ENCODE results near the gene PPT1.

Gene PPT1

DNA sequence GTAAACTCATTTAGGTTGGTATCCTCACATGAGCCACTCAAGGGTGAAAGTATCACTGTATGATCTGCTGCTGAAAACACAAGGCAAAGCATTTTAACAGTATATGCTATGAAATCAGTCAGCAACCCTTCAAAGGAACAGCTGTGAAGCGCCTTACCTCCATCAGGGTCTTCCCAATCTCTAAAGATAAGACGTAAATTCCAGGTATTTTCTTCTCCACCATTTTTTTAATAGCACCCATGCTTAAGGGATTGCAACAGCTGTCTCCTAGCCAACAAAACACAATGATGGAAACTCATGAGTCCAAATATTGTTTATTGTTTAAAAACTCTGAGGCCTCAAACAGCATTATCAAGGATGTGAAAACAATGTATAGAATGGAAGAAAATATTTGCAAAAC lies 4.8 kb downstream of the PPT1 start:
- DNase-seq = no peak

DNA sequence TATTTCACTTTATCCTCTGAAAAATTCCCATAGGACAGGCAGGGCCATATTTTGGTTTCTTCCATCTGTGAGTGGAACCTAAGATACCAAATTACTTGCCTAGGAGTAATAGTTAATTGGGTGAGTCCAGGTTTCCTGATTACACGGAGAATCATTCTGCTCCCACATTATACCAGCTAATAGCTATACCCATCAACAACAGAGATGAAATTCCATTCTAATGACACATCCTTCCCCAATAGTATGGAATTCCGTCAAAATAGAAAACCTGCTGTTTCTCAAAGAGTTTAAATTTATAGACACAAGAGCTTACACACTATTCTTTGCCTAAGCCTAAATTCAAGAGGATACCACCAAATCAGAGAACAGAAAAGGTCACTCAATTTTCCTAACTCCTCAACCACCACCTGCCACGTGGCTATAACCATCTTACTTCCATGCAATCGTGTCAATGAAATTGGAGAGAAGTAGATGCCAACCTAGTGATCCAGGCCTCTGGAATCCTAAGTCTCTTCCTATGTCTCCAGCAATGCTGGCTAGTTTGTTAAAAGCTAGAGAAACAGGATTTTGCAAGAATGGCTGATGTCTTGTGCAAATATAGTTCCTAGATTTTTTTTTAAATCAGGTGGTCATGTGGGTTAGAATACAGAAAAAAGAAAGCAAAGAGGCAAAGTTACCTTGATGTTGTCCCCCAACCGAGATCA lies 6.2 kb downstream of the PPT1 start:
- DNase-seq = no peak

DNA sequence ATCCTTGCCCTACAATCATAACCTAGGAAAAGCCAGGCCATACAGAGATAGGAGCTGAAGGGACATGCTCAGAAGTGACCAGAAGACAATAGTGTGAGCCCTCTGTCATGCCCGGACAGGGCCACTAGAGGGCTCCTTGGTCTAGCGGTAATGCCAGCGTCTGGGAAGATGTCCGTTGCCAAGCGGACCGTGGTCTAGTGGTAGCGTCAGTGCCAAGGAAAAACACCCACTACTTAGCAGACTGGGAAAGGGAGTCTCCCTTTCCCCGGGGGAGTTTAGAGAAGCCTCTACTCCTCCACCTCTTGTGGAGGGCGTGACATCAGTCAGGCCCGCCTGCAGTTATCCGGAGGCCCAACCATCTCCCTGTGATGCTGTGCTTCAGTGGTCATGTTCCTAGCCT lies 12.3 kb downstream of the PPT1 start:
- DNase-seq = peak; percentile 81

DNA sequence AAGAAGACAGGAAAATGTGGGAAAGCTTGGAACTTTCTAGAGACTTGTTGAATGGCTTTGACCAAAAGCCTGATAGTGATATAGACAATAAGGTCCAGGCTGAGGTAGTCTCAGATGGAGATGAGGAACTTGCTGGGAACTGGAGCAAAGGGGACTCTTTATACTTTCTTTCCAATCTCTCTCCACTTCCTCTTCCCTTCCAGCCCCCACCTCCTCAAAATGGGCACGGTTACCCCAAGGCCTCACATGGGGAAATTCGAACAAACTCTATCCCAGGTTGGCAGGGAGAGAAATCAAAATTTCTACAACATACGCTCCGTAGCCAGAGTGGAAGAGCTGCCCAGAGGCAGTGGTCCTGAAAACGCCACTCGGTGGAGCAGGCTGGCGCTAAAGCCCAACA lies 15.2 kb downstream of the PPT1 start:
- no peak for DNase-seq

DNA sequence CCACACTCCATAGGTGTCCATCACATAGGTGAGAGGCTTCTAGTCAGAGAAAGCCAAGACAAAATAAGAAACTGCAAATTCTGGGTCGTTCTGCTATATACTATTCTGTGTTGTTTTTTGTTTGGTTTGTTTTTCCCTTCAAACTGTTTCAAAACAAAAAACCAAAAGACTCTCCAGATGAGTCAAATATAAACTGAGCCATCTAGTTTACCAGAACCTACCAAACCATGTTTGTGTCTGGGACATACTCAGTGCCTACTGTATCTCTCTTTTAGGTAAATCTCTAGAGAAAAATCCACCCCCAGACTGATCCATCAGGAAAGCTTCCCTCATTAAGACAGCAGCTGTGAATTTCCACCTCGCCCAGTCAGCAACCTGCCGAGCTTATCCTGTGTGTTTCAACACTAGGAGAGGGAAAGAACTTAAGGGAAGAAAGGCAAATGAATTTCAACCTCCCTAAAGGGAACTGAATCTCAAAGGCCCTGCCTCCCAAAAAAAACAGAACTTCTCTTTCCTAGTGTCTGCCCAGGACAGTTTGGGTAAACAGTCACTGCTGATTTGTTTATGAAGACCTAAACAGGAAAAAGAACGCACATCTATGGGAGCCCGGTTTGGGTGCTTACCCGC lies 17.2 kb downstream of the PPT1 start:
- no peak for DNase-seq

DNA sequence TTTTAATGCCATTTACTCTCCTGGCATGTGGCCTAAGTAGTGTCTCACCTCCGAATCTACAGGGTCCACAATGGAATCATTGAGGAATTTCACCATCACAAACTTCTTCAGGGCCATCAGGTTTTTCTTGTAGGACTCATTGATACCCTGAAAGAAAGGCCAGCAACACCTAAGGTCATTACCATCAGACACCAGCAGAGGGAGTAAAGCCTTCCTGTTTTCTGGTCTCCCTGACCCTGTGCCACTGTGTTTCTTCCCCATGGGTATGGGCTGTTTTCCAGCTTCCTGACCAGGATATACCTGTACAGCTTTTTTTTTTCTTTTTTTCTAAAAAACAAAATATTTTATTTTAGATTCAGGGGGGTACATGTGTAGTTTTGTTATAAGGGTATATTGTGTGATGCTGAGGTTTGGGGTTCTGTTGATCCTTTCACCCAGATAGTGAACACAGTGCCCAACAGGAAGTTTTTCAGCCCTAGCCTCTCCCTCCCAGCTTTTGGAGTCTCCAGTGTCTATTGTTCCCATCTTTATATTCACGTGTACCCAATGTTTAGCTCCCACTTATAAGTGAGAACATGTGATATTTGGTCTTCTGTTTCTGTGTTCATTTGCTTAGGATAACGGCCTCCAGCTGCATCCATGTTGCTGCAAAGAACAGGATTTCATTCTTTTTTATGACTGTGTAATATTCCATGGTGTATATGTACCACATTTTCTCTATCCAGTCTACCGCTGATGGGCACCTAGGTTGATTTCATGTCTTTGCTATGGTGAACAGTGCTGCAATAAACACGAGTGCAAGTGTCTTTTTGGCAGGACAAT lies 18.3 kb downstream of the PPT1 start:
- DNase-seq = peak; percentile 83

DNA sequence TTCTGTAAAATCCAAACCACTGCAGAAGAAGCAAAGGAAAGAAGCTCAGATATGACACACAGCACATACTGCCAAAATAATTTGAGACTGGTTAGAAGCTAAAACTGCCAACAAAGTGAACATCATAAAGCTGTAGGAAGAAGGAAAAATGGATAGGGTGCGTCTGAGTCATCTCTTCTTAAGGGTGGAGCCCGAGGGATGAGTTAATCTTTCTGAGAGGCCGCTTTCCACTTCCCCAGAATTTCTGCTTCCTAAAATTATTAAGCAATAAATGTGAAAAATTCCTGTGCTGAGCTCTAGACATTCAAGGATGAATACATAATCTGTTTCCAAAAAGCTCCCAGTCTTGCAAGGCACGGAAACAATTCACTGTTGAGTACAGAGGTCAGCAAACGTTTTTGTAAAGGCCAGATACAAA lies 20.1 kb downstream of the PPT1 start:
- no peak for DNase-seq

DNA sequence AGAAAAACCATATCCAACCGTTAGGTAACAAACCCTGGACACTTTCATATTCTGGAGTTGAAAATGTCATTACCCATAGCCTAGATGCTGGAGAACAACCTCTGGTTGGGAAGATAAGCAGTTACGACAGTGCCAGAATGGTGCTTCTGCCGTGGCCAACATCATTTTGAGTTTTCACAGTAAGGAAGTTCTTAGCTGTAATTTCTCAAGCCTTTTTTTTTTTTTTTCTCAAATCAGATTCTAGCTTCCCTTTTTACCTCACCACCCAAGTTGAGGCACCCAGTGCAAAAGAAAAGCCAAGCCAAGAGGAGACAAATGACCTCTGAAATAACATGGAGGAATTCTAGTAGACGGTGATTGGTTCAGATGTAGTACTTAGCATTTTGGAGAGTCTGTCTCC lies 21.8 kb downstream of the PPT1 start:
- no peak for DNase-seq

DNA sequence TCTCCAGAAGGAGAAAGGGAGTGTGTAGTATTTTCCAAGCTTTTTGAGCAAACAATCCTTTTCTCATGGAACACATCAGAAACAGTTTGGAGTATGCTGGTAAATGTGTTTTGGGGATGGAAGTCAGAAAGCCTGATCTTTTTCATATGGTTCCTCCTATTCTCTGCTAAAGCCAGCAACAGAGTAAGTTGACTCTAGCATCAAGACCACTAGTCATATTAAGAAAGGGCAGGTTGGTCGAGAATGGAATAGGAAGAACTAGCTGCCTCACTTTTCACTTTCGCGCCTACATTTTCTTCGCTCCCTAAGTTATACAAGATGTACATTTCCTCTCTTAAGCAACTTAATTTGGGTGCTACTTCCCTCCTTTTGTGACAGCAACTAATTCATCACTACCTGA lies 24.0 kb downstream of the PPT1 start:
- DNase-seq = no peak

DNA sequence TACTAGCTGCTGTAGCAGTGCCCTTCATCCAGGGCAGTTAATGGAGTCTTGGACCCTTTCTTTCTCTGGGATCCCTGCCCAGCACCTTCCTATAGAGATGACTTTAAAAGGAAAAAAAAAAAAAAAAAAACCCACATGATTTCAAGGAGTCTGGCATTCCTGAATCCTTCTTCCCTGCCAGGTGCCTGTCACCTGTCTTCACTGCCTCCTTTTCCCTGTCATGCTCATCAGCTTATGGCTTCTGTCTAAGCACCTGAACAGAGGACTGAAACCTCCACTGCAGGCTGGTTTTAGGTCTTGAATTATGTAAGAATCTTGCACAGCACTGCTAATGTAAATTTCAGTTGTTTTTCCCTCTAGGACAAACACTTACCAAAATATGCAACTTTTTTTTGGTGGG lies 24.9 kb downstream of the PPT1 start:
- DNase-seq = no peak

DNA sequence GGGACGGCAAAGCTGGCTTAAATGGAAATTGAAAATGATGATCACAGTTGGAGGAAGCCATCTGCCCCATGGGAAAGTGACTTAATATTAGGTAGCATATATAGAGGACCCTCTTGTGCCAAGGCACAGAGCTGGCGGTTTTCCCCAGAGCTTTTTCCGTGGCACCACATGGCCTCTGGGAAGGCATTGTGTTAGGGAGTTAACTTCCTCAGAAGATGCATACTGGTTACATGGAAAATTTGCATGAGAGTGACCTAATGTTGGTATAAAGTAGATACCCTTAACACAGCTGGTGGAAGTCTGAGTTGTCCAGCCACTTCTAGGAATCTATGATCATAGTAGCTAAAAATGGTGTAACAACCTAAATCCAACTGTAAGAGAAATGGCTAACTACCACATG lies 29.2 kb downstream of the PPT1 start:
- DNase-seq = no peak

DNA sequence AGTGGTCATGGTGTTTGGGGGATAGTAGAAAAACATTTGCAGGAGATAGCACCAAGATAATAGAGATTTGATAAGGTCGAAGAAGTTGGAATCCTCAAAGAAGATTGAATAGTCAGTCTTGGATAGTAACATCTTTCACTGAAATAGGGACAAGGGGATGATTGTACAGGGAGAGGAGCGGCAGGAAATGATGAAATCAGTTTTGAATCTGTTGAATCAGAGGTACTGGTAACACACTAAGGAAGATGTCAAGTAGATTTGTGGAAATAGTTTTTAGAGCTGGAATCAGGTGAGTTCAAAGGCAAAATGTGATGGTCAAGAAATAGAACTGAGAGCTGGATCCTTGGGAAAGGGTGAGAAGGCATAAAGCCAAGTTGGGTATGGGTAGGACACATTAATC lies 30.0 kb downstream of the PPT1 start:
- DNase-seq = no peak

DNA sequence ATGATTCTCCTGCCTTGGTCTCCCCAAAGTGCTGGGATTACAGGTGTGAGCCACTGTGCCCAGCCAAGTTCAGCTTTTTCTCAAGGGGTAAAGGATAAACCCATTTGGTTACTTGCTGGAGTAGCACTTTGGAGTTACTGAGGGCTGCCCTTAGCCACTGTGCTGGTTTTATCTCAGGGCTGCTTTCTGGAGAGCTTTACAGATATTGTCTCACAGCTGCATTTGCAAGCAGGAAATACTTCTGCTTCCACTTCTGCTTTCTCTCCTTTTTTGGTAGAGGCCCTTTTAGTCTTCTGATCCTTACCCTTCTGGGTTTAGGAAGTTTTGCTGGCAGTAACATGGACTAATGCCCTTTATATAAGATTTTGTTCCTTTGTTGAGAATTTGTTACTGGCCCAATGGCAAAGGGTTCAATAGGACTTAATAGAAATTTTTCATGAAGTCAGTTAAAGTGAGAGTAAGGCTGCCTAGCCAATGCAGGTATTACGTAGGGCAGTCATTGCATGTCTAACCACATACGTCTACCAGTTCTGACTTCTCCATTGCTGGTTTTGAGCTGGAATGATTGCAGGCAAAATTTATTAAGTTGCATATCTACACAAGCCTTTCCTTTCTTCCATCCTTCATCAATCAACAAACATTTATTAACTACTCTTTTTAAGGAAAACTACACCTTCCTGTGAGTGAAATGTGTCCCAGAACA lies 32.1 kb downstream of the PPT1 start:
- no peak for DNase-seq

DNA sequence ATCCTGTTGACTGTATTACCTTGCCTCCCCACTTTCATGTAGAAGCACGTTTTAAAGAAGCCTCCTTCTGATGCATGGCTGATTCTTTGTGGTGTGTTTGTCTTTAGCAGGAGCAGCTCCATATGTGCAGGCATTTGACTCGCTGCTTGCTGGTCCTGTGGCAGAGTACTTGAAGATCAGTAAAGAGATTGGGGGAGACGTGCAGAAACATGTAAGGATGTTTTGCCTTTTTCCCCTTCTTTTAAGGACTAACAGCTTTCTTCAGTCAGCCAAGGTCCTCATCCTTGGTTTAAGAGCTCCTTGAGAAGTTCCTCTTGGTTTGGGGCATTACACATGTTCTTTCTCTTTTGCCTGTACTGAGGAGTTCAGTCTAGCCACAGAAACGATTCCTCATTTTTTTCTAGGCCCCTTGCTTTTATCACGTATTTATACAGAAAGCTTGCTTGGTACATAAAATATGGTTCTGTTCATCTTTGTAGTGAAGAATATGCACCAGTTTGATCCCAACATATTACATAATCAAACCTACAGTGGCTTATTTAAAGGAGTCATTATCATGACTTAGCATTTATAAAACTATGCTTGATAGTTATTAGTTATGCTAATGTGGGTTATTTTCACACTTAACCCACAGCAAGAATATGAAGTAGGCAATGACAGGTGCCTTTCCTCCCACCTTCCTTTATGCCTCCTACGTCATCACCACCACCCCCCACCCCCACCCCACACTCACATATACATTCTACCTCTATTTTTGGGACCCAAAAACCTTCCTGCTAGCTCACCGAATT lies 36.9 kb downstream of the PPT1 start:
- DNase-seq = no peak

DNA sequence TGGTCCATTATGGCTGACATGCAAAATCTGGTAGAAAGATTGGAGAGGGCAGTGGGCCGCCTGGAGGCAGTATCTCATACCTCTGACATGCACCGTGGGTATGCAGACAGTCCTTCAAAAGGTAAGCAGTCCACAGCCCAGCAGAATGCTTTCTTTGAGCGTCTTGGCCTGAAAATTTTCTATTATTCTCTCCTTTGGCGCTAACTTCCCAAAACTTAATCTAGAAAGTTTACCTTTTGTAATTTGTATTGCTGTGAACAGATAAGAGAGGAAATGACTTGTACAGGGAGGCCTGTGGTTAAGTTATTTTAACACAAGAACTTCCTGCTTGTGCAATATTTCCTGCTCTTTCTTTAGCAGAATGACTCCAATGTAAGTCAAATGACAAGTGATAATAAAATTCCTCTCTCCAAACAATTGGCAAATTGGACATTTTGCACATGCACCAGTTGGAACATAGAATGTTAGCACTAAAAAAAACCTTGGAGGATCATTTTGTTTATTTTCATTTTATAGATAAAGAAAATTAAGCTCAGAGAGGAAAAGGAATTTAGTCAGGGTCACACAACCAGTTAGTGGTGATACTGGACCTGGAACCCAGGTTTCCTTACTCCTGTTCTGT lies 37.6 kb downstream of the PPT1 start:
- no peak for DNase-seq

DNA sequence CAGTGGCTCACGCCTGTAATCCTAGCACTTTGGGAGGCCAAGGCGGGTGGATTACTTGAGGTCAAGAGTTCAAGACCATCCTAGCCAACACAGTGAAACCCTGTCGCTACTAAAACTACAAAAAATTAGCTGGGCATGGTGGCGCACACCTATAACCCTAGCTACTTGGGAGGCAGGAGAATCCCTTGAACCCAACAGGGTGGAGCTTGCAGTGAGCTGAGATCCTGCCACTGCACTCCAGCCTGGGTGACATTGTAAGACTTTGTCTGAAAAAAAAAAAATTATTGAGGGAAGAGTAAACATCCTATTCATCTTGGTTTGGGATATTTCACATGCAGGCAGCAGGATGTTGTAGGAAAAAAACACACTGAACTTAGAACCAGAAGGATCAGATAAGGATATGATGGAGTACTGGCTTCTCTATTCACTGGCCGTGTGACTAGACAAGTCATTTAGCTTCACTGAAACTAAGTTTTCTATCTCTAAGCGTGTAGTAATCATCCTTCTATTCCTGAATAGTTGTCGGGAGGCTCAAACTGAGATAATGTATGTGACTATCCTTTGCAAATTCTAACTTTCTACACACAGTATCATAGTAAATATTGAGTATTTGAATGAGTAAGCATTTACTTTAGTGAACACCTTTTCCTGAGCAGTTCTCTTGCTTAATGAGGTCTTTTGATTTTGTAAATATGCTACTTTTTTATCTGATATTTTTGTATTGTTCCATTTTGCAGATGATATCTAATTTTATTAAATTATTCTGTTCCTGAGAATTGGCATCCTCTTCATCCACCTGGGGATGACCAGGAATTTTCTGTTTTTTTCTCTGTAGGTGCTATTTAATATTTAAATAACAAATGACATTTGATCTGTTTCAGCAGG lies 38.4 kb downstream of the PPT1 start:
- DNase-seq = no peak

DNA sequence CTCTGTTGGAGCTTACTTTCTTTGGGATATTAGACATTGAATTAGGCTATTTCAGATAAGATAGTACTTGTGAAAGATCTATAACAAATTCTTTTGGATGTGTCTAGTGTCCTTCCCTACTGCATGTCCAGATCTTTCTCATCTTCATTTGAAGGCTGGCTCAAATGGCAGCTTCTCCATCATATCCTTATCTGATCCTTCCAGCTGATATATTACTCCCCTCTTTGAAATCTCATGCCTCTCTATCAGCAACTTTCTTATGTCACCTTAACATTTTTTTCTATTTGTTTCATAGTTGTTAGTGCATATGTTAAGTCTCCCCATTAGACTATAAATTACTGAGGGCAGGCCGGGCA lies 39.0 kb downstream of the PPT1 start:
- DNase-seq = no peak

DNA sequence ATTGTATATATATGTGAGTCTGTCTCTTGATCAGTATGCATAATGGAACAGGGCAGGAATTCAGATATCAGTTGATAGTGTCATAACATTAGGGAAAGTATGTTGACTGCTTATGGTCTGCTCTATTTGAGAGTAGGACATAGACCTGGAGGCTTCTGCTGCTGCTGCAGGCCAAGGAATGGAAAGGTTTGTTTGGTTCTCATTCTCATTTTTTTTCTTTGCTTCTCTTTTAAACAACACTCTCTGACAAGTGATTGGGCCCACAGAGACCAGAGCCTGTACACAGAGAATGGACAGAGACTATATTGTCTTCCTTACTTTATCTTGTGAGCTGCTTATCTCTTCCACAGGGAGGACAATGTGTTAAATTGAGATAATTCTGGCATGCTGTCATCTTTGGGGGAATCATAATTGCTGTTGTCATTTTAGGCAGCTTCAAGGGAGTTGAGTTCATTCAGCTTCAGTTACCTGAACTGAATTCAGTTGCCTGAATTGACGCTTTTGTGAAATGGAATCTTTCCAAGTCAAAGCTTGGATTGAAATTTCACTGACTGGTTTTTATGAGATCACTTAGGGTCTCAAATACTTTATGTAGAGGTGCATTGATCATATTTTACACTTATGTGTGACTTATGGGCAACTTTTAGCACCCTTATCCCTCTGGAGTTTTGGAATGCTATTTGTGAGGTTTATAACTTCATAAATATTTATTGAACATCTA lies 39.6 kb downstream of the PPT1 start:
- no peak for DNase-seq

DNA sequence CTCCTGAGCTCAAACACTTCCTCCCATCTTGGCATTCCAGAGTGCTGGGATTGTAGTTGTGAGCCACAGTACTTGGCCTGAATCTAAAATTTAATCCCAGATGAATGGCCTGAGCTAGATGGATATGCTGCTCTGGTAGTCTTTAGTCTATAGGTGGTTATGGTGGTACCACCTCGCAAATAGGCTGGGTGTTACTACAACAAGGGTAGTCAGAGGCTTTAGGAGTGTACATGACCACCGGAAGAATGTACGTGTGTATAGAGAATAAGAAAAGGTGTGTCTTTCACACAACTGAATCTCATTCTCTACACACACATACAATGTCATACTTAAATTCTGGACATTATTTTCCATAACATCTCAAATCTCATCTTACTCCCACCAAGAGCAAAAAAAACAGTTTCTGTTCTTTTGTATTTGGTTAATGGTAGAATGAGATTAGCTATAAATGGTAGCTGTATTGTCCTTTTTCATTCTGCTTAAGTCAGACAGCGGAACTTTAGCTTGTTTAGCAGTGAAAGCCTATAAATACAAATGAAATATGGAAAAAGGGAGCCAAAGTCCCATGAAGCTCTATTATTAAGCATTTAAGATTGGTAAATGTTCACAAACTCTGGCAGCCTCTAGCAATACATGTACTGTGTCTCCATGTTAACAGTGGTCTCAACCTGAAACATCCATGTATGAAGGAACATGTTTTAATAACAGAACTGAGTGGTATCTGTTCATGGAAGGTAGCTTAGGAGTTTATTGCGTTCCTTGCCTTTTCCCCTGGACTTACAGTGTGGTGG lies 40.3 kb downstream of the PPT1 start:
- DNase-seq = no peak

Data from eye (tissue), 1 donor.